Stimulated activated CD8-positive, alpha-beta memory T cell treated with anti-CD3 and anti-CD28 coated beads, Interleukin-2, amount 100 ng/mL, for 48 hours (primary cell): ENCODE measurements around the gene BICDL1.

Experiments
- DNase-seq, 2 donors: peaks; one replicate each; pipeline ENCODE4 v3.0.0-alpha.2; 2020; ENCODE audit warnings: low read depth in 2 of 2

Gene BICDL1

GRCh38 chr12:120079411-120080400, 90.7 kb downstream of the BICDL1 start:
- no peak for DNase-seq

GRCh38 chr12:120081641-120082040, 92.6 kb downstream of the BICDL1 start:
- no peak for DNase-seq

GRCh38 chr12:120085920-120086645, 97.0 kb downstream of the BICDL1 start:
- no peak for DNase-seq

DNA sequence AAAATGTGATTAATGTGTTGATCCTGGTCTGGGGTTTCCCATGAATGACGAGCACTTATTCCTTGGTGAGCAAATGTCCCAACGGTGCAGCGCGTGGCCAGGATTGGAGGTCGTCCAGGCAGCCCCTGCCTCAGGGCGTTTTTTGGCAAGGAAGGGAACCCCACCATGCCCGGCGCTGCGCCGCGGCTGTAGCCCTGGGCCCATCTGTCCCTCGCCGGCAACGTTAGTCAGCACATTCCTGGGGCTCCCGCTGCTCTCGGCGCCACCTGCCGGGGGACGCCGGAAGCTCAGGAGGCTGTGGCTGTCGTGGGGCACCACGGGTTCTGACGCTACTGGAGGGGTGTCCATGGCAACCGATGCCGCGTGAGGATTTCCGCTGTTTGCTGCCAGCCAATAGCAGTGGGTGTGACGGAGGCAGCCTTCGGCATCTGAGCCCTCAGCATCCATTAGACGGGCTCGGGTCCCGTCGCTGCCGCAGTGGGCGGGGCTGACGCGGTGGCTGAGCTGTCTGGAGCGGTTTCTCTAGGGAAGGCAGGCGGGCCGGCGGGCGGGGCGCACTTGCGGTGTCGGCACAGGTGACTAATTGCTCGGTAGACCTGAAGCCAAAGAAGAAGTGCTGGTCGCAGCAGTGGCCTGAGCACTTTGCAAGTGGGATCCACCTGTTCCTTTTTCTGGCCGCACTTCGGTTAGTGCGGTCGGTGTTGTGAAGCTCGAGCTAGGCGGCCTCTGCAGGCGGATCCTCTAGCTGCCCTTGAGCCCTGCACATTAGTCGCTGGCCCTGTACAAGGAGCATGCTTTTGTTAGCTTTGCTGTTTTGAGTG, 98.0 kb downstream of the BICDL1 start:
- DNase-seq = peak; percentile 98 to 99

GRCh38 chr12:120089105-120089504, 100.1 kb downstream of the BICDL1 start:
- DNase-seq = no peak

- DNase-seq = no peak
These were observed 100.8 kb downstream of the BICDL1 start for GRCh38 chr12:120089796-120090195.

- no peak for DNase-seq
These were observed 101.2 kb downstream of the BICDL1 start for GRCh38 chr12:120090206-120090605.

DNA sequence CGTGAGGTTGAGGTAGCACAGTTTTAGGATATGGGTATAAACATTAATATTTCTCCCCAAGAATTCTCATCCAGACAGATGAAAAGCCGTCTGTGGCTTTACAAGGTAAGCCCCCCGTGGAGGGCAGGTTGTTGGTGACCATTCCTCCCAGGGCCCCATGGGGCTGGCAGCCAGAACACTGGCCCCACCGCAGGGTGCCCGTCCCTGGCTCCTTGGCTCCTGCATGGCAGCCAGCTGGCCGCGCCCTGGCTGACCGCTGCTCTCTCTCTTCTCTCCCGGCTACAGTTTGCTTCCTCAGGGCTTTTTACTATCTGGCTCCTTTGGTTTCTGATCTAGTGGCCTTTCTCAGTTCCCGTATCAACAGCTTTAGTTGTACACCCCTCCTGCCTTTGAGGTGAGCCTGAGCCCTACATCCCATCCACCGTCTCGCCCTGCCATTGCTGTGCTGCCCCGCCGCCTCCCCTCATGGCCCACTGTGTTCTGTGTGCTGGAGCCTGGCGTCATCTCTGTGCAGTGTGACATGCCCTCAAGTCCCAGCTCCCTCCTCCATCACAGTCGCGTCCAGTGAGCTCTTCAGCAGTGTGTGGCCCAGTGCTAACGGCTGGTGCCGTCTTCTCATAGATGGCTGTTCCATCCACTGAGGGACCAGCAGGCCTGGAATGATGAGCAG, 101.7 kb downstream of the BICDL1 start:
- DNase-seq = no peak

GRCh38 chr12:120091371-120092090, 102.5 kb downstream of the BICDL1 start:
- DNase-seq = no peak

GRCh38 chr12:120092551-120093335, 103.7 kb downstream of the BICDL1 start:
- no peak for DNase-seq

DNA sequence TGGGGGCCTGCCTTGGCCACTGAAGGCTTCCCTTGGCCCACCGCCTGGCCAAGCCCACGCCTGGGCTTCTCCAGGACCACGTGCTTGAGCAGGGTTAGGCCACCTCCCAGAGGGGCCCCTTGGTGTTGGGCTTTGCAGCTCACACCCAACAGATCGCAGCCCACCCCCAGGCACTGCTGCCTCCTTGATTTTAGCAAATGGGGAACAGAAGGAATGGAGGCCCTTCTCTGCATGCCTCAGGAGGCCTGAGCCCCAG, 104.2 kb downstream of the BICDL1 start:
- DNase-seq = no peak

GRCh38 chr12:120093592-120094355, 104.7 kb downstream of the BICDL1 start:
- DNase-seq = no peak

DNA sequence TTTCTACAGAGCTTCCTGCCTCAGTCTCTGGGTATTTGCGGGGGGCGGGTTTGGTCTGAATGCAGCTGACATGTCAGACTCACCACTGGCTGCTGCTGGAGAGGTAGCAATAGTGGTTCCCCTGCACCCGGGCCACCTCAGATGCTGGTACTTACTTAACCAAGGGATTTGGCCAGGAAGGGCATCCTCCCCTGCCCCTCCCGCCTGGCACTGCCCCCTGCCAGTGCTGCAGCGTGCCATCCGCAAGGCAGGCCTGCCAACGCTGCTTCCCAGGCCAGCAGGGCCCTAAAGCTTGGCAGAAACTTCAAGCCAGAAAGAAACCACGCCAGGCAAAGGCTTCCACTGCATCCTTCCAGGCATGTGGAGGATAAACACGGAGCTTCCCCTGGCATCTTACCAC, 105.4 kb downstream of the BICDL1 start:
- no peak for DNase-seq

DNA sequence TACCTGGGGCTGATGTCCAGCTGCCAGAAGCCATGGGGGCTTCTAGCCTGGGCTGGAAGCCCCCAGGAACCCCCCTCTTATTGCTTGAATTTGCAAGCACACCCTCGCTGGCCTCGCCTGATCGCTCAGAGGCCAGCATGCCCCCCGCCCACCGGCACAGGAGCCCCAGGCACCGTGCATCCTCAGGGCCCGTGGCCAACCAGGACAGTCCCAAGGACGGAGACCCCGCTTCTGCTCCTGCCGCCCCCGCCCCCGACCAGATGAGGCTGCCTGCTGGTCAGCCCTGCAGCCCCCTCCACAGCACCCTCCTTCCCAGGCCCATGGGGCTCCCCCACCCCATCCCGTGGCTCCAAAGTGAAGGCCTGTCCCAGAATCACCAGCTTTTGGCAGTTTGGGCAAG, 106.3 kb downstream of the BICDL1 start:
- DNase-seq = no peak

- DNase-seq = no peak
These were observed 106.7 kb downstream of the BICDL1 start for GRCh38 chr12:120095736-120096135.

GRCh38 chr12:120096671-120097202, 107.7 kb downstream of the BICDL1 start:
- no peak for DNase-seq

- DNase-seq = no peak
These were observed 109.9 kb downstream of the BICDL1 start for GRCh38 chr12:120098756-120099470.

- DNase-seq = no peak
These were observed 110.7 kb downstream of the BICDL1 start for GRCh38 chr12:120099738-120100137.

DNA sequence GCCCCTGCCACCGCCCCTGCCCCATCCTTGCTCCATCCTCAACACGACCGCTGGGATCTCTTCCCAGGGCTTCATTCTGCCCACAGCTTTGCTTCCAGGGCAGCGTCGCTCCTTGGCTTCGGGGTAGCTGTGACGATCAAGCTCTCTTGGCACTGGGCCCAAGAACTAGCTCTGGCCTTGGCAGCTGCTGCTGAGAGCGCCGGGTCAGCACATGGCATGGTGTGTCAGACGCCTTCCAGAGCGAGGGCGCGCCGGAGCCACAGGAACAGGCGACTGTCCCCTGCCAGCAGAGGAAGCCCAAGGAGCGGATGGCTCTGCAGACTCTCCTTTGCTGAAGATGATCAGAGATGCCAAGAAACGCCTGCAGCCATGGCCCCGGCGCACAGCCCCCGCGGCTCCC, 111.6 kb downstream of the BICDL1 start:
- no peak for DNase-seq
